ENCODE data around the gene PHF5A. TPM values are rescaled to one million over a fixed set of nuclear protein-coding genes. Genes with fewer than 3 reads are reported as not detected.
A peak's percentile ranks its signal among the peaks of the same experiment; 100 is the strongest.

PHF5A gene, protein sequence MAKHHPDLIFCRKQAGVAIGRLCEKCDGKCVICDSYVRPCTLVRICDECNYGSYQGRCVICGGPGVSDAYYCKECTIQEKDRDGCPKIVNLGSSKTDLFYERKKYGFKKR
- 14.6 TPM for total RNA-seq

- peak; percentile 90 for ATAC-seq
- DNase-seq (ENCODE audit: low spot score), result peak; percentile 98
These were observed at the start of gene PHF5A, which contains the start of gene ACO2 for GRCh38 chr22:41468381-41469217. Gene PHF5A (minus strand): TSS chr22:41468692. CDS start chr22:41468653, 39 bp downstream. Gene ACO2 (plus strand): TSS chr22:41469117. CDS start chr22:41469147, 30 bp downstream.

GRCh38 chr22:41518048-41518347 is 49.5 kb upstream of the PHF5A start:
- ATAC-seq (no peak), DNase-seq (ENCODE audit: low spot score) (no peak)

DNA sequence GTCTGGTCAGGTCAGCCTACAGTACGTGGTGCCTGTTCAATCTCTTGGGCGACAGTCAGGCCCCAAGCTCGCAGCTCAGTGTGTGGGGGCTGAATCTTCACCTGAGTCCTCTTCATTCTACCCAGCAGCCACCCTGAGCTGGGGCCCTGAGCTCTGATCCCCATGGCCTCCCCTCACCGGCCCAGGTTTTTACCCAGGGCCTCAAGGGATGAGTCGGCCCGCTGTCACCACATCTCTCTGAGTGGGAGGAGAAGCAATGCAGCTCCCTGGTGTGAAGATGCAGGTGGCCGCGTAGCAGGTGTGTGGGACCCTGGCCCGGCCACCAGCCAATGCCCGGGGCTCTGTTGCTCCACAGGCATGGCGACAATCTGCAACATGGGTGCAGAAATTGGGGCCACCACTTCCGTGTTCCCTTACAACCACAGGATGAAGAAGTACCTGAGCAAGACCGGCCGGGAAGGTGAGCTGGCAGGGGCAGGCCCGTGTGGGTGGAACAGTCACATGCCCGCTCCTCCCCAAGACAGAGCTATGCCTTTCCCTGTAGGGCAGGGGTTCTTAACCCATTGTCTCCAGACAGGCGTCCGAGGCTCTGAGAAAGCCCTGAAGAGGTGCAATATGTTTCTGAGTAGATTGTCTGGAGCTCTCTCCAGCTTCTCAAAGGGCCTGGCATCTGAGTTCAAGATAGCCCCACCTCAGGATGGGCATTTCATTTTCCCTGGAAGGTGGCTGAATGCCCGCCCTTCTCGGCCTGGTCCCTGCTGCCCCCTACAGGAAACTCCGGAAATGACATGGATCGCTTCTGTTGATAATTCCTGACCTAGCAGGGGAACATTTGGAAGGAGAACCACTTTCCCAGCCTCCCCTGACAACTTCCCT is 48.9 kb upstream of the PHF5A start:
- peak; percentile 78 for DNase-seq (ENCODE audit: low spot score)
- ATAC-seq, result peak; percentile 83

GRCh38 chr22:41516462-41516861 is 48.0 kb upstream of the PHF5A start:
- no peak for DNase-seq (ENCODE audit: low spot score)
- no peak for ATAC-seq

GRCh38 chr22:41513391-41513790 is 44.9 kb upstream of the PHF5A start:
- ATAC-seq, result no peak

DNA sequence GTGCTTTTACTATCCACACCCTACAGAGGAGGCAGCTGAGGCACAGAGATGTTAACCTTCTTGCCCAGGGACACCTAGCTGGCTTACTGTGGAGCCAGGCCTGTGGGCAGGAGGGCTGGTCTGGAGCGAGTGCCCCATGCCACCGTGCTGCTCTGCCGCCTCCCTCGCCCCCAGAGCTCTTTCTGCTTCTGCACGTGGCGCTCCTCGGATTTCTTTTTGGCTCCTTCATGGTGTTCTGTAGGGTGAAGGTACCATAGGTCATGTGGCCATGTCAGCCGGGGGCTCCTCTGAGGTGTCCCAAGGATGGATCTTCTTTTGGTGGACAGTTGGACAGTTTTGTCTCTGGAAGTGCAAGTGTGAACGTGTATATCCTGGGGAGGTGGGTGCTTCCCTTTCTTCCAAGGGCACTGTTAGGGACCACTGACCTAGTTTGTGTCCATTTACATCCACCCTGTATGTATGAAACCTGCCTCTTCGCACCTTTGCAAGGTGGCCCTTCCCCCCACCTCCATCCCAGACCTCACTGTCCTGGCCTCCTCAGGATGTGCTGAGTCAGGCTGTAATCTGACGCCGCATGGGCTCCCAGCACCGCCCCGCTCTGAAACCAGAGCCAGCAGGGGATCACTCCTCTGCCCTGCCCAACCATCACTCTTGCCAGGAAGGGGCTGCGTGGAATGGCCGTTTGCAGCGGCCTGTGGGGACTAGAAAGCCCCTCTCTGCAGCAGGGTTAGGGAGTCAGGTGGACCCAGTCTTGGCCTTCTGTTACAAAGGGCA is 44.1 kb upstream of the PHF5A start:
- DNase-seq (ENCODE audit: low spot score), result peak; percentile 72
- ATAC-seq, result peak; percentile 77

More at GRCh38 chr22:41513391-41513790, 44.9 kb upstream of the PHF5A start:
- no peak for DNase-seq (ENCODE audit: low spot score)

DNA sequence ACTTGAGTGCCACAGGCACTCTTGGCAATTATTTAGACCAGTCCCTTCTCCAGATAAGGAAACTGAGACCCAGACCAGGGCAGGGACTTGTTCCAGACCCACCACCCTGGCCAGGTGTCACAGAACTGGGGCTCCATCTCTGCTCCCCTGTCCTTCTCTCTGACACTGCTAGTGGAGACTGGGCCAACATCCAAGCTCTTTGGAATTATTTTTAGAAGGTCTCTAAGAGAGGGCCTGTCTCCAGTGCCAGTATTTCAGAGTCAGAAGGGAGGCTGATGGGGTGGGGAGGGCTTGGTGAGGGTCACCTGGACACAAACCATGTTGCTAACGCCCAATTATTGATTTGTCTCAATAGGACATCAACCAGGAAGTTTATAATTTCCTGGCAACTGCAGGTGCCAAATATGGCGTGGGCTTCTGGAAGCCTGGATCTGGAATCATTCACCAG is 43.1 kb upstream of the PHF5A start:
- DNase-seq (ENCODE audit: low spot score) (no peak), ATAC-seq (peak; percentile 47)

DNA sequence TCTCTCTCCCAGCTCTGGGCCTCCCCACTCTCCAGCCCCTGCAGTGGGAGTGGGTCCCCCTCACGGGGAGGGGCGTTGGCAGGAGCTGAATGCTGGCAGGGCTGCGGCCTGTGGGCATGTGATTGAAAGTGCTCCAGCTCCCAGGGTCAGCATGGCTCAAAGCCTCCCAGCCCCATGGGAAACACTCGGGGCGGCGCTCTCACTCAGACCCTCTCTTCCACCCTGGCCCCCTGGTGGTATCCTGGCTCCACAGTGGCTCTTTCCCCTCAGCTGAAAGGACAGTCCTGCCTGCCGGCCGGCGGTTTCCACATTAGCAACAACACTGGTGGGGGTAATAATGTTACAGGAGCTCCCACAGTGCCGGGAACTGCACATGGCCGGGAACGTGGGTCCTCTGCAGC is 40.3 kb upstream of the PHF5A start:
- no peak for ATAC-seq

GRCh38 chr22:41507330-41508063 is 39.0 kb upstream of the PHF5A start:
- DNase-seq (ENCODE audit: low spot score) (no peak), ATAC-seq (no peak)

More for the DNA sequence above, 40.3 kb upstream of the PHF5A start:
- no peak for DNase-seq (ENCODE audit: low spot score)

DNA sequence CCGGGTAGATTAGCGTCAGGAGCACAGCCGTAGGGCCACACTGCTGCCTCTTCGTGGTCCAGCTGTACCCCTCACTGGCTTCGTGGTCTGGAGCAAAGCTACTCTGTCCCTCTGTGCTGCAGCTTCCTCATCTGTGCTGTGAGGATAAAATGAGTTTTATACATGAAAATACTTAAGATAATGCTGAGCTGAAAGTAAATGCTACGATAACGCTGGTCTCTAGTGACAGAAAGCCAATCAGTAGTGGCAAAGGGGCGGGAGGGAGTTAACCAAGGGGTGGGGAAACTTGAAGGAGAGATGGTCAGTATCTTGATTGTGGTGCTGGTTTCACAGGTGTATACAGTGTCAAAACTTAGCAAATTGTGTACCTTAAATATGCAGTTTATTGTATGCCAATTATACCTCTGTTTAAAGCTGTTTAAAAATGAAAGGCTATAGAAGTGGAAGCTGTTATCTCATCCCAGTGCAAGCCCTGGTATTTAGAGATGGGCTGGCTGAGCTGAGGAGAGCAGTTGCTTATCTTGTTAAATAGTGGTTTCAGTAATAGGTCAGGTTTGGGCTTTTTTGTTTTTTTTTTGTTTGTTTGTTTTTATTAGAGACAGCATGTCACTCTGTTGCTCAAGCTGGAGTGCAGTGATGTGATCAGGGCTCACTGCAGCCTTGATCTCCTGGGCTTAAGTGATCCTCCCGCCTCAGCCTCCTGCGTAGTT is 37.2 kb upstream of the PHF5A start:
- DNase-seq (ENCODE audit: low spot score), result no peak
- no peak for ATAC-seq

- DNase-seq (ENCODE audit: low spot score), result no peak
- no peak for ATAC-seq
These were observed 36.3 kb upstream of the PHF5A start for GRCh38 chr22:41504816-41505215.

DNA sequence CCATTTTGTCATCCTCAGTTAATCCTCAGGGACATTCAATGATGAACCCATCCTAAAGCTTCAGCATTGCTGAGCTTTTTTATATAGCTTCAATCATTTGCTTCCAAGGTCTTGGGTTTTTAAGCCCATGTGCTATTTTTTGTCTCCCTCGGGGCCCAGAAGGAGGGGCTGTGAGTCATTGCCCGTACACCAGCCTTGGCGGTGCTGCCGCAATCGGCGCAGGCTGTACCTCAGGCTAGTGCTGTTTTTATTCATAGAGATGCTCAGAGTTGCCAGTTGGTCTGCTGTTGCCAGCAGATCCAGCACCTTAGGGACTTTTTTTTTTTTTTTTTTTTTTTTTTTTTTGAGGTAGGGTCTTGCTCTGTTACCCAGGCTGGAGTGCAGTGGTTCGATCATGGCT is 35.9 kb upstream of the PHF5A start:
- DNase-seq (ENCODE audit: low spot score) (no peak), ATAC-seq (no peak)

DNA sequence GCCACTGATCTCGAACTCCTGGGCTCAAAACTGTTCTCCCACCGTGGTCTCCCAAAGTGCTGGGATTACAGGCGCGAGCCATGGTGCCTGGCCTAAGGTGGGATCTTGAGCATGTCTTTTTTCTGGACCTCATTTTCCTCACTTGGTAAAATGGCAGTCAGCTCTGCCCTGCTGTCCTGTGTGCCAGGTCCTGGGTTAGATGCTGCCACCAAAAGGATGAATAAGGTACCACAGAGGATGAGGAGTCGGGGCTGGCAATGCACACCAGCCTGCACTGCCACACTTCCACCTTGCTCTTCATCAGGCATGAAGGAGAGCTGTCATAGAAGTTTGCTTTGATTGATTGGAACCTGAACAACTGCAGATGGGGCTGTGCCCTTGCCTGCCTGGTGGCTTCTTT is 32.7 kb upstream of the PHF5A start:
- DNase-seq (ENCODE audit: low spot score) (no peak), ATAC-seq (peak; percentile 63)

DNA sequence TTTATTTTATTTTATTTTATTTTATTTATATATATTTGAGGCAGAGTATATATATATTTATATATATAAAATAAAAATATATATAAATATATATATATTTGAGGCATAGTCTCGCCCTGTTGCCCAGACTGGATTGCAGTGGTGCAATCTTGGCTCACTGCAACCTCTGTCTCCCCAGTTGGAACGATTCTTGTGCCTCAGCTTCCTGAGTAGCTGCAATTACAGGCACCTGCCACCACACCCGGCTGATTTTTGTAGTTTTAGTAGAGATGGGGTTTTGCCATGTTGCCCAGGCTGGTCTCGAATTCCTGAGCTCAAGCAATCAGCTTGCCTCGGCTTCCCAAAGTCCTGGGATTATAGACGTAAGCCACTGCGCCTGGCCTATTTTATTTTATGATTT is 31.8 kb upstream of the PHF5A start:
- ATAC-seq, result no peak
- DNase-seq (ENCODE audit: low spot score), result no peak

DNA sequence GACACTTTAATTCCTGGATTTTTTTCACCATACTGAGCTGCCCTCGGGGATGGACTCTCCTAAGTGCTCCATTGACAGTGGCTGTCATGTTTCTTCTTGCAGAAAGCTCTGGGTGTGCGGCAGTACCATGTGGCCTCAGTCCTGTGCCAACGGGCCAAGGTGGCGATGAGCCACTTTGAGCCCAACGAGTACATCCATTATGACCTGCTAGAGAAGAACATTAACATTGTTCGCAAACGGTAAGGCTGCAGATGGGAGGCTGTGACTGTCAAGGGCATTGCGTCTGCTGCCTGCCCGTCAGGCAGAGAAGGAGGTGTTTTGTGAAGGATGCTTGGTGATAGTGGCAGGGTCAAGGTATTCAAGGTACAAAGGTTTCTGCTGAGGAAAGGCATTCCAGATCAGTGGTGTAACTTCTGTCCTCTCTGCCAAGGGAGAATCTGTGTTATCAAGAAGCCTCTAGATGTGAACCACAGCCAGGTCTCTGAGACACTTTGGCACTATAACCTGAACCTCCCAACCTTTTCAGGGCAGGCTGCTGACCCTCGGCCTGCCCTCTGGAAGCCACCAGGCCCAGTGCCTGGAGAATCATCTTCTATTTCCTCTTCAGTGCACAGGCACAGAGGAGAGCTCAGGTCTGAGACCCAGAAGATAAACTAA is 31.3 kb upstream of the PHF5A start:
- ATAC-seq, result peak; percentile 87
- peak; percentile 69 for DNase-seq (ENCODE audit: low spot score)

DNA sequence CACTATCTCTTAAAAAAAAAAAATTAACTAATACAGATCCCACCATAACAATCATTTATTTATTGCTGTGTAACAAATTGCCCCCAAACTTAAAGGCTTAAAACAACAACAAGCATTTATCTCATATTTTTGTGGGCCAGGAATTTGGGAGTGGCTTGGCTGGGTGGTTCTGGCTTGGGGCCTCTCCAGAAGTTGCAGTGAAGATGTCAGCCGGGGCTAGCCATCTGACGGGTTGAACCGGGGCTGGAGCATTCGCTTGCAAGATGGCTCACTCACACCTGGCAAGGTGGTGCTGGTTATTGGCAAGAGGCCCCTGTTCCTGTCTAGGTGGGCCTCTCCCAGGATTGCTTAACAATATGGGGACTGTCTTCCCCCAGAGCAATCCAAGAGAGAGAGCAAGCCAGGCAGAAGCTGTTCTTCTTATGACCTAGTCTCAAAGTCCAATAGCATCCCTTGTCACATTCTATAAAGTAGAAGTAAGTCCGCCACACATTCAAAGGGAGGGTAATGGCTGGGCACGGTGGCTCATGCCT is 29.9 kb upstream of the PHF5A start:
- ATAC-seq (no peak), DNase-seq (ENCODE audit: low spot score) (no peak)

DNA sequence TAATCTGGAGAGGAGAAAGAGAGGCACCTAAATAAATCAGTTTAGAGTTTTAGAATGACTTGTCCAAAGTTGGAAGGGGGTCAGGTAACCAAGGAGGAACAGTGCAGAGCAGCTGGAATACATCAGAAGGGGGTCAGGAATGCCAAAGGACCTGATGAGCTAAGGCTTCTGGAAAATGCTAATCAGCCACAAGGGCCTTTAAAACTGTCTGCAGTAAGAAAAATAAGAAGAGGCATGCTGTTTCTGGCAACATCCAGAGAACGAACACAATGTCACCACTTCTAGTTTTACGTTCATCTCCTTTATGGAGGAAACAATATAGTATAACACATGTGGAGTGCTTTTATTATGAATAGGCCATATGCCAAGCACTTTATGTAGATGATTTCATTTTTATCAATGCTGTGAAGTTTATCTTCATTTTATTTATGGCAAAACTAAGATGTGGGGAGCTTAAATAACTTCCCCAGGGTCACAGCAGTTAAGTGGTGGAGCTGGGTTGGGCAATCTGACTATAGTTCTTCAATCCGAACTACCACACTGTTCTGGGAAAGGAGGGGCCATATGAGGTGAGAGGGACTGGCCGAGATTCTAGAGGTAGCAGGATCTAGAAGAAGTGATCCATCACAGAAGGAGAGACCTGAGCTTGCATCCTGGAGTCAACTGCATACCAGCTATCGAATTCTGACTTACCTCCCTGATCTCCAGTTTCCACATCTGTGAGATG is 23.0 kb upstream of the PHF5A start:
- no peak for DNase-seq (ENCODE audit: low spot score)
- no peak for ATAC-seq

Measured in left lobe of liver (tissue), 2 donors.